ENCODE data around the gene ZNF460.
"Not testable (repeated sequence)": the region's sequence is repeated elsewhere in the genome, so short reads cannot be mapped to it uniquely, and the experiment has no call there.

ZNF460 gene

DNA sequence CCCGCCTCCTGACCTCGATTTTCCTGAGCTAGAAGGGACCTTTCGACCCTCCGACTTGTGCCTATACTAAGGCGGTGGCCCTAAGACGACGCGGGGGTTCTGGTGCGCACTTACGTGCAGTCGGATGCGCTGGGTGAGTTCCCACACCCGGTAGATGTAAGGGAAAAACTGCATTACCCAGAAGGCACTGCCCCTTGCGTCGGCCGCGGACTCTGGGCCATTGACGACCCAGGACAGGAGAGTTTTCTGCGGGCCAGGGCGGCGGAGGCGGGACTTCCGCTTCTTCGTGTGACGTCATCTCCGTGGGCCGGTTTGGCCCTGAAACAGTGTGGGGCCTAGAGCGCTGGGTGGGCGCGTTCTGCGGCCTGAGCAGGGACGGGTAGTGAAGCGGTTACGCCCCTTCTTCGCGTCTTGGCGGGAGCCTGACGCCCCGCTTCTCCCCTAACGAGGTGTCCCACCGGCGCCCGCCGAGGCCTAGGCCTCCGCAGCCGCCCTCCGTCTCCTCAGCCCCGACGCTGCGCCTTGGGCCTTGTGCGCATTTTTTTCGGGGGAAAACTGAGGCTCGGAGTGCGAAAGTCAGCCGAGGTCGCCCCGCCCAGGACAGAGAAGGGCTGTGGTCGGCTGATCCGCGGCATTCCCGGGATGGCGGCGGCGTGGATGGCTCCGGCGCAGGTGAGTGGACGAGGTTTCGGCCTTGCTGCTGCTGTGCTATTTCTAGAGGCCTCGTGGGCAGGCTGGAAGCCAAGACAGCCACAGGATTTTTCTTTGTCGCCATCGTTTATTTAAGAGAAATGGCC lies at the start of gene ZNF460:
TSS of gene ZNF460 (plus strand) at position 321 of the 797 bp plus-strand sequence. CDS start at position 643, 322 bp downstream.
- DNase-seq = peak; percentile 97

DNA sequence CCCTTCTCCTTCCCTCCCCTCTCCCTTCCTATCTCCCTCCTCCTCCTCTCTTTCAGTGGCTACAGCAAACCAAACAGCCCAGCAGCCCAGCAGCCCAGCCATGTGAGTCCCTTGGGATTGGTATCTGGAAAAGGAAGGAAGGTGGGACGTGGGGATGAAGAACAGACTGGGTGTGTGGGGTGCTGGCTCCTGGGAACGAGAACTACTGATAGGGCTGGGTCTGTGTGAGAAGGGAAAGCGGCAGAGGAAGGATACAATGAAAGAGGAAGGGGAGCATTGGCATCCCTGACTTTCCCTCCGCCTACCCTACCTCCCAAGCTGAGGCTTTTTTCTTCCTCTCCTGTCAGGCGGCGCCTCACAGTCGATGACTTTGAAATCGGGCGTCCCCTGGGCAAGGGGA lies 48.6 kb upstream of the ZNF460 start:
- DNase-seq = no peak

DNA sequence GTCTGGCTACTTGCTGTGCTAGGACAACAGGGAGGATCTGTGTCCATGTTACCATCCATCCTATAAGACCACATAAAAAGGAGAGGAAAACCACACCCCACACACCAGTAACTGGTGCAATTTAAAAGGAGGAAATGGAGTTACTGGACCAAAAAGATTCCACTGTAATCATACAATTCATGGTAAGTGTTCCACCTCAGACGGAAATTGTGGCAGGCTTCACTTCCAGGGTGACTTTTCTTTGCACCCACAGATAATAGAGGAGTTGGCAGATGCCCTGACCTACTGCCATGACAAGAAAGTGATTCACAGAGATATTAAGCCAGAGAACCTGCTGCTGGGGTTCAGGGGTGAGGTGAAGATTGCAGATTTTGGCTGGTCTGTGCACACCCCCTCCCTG lies 47.1 kb upstream of the ZNF460 start:
- DNase-seq = no peak

DNA sequence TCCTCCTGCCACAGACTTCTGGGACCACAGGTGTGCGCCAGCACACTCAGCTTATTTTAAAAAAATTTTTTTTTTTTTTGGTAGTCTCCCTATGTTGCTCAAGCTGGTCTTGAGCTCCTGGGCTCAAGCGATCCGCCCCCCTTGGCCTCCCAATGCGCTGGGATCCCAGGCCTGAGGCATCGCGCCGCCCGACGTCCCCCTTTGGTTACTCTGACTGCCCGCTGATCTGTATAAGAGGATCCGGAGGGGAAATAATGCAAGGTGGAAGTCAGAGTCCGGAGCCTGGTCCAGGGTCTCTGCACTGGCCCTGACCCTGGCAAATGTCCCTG lies 40.3 kb upstream of the ZNF460 start:
- no peak for DNase-seq

DNA sequence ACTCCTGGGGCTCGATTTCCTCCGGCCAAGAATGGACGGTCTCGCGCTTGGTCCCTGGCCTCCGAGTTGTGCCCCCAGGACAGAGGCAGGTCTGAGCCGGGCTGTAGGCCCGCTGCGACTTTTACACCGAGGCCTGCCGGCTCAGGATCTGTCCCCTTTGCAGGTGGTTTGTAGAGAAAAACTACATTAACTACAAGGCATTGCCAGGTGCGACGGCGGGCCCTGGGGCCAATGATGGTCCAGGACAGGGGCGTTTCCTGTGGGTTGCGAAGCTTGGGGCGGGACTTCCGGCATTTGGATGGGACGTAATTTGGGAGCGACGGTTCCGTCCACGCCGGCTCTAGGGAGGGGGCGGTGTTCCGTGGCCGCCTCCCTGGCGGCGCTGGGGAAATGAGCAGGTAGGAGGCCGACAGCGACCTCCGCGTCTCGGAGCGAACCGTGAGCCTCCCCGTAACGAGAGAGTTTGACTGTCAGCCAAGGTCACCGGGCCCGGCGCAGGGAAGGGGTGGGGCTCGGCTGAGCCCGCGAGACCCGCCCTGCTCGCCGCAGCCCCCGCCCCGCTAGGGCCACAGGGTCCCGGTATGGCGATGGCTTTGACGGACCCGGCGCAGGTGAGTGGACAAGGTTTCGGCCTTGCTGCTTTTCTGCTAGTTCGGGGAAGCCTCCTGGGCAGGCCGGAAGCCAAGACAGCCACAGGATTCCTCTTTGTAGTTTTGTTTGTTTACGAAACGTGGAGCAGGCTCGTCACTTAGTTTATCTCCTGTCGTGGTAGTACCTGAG lies 39.8 kb upstream of the ZNF460 start, which contains the start of gene ZNF805:
TSS of gene ZNF805 (plus strand) at position 322 of the 780 bp plus-strand sequence. CDS start at position 582, 260 bp downstream.
- DNase-seq = peak; percentile 96

DNA sequence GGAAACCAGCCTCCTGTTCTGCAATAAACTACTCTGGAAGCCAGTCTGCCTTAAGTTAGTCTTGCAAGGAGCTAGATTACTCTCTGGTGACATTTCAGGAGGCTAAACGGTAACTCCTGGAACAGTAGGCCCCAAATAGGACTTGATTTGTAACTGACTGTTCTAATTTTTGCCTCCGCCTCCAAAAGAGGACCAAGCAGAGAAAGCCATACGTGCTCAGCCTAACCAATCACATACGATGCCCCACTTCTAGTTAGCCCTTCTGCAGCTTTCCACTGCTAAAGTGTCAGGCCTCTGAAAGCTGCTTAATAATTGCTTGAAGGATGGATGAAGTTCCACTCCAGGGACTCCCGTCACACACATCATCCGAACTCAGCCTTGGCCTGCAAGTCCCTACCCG lies 39.1 kb upstream of the ZNF460 start:
- no peak for DNase-seq

DNA sequence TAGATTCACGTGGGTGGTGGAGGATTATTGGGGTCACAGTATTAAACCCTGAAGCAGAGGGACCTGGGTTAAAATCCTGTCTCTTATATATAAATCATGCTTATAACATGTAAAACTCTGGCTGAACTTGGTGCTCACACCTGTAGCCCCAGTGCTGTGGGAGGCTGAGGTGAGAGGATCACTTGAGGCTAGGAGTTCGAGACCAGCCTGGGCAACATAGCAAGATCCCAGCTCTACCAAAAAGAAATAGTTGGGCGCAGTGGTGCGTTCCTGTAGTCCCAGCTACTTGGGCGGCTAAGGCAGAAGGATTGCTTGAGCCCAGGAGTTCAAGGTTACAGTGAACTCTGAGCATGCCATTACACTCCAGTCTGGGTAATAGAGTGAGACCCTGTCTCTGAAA lies 37.5 kb upstream of the ZNF460 start:
- no peak for DNase-seq

DNA sequence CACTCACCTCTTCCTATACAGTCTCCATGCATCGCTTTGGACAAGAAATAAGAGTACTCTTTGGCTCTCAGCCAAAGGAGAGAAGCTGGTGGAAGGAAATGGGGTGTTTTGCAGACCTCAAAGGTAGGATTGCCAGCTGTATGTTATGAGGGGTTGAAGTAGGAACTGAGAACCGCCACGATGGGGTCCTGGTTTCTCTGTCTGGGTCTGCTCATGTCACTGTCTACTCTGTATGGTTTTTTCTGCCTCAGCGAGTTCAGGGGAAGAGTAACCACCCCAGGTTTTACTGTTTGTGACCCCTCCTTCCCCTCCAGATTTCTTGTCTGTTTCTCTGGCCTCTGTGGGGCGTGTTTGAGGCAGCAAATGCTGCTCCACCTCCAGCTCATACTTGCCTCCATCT lies 35.8 kb upstream of the ZNF460 start:
- DNase-seq = no peak

DNA sequence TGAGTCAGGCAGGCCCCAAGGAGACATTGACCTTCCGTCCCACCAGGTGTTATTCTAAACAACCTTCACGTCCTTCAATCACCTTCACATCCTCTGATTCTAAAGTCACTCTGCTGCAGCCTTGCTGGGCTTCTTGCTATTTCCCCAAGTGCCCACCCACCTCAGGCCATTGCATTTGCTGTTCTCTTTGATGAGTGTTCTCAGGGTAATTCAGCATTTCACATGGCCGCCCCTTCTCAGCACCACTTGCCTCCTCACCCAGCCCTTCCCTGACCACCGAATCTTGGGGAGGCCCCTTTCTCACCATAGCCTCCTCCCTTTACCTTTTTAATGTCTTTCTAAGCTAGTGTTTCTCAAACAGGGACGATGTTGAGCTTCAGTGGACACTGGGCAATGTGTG lies 35.2 kb upstream of the ZNF460 start:
- DNase-seq = no peak

DNA sequence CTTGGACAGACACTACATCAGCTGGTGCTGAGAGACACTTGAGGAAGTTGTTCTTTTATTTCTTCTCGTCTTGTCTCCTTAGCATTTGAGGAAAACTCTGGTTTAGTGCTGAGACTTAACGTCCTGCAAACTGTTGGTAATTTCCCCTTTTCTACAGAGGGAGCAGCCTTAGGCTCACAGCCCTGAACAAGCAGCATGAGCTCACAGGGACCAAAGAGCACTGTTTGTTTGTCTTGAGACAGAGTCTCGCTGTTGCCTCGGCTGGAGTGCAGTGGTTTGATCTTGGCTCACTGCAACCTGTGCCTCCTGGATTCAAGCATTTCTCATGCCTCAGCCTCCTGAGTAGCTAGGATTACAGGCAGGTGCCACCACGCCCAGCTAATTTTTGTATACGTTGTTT lies 34.3 kb upstream of the ZNF460 start:
- no peak for DNase-seq

DNA sequence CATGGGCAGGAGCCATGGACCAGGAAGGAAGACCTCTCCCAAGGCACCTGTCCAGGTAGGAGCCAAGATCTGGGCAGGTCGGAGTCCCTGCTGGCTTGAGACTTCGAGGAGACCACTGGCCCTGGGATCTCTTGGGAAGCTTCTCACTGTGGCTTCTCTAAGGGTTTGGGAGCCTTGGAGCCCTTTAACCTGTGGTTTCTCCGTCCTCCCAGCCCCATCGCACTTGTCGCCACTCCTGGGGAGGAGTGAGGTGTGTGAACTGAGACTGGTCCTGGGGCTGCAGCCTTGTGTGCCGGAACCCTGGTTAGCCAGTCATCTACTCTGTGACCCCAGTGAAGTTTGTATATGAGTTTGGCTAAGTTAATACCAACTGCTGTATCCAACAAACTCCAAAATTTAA lies 31.6 kb upstream of the ZNF460 start:
- DNase-seq = no peak

DNA sequence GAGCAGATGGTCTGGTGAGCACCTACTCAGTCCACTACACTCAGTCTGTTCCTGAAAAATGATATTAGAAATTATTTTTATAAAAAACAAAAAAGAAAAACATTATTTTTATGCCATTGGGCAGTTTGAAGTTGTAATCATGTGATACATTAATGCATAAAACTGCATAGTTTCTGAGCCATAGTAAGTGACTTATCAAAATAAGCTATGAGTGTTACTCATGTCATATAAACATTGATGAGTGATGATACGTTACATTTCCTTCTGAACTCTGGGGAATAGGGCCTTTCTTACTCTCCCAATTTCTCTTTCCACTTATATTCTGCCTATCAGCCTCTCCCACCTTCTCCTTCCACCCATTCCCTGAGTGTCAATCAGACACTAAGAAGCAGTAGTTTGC lies 31.0 kb upstream of the ZNF460 start:
- DNase-seq = no peak

DNA sequence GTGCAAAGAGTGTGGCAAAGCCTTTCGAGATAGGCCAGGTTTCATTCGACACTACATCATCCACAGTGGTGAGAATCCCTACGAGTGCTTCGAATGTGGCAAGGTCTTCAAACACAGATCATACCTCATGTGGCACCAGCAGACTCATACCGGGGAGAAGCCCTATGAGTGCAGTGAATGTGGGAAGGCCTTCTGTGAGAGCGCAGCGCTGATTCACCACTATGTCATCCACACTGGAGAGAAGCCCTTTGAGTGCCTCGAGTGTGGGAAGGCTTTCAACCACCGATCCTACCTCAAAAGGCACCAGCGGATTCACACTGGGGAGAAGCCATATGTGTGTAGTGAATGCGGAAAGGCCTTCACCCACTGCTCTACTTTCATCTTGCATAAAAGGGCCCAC lies 26.5 kb upstream of the ZNF460 start:
- DNase-seq = not testable (repeated sequence)

DNA sequence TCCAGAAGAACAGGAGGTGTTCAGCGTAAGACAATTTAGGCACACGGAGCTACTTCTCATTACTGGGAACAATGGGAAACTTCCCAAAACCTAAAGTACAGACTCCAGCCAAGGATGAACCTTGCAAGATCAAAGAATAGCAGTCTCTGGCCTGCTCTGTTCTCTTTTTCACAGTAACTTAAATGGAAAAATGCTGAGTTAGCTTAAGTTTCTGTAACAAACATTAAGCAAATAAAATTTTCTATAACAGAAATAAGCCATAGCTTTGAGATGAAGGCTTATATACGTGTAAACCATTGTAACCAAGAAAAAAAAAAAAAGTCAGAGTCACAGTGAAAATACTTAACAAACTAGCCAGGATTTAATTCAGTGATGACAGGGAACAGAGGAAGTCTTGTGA lies 18.2 kb upstream of the ZNF460 start:
- DNase-seq = no peak

DNA sequence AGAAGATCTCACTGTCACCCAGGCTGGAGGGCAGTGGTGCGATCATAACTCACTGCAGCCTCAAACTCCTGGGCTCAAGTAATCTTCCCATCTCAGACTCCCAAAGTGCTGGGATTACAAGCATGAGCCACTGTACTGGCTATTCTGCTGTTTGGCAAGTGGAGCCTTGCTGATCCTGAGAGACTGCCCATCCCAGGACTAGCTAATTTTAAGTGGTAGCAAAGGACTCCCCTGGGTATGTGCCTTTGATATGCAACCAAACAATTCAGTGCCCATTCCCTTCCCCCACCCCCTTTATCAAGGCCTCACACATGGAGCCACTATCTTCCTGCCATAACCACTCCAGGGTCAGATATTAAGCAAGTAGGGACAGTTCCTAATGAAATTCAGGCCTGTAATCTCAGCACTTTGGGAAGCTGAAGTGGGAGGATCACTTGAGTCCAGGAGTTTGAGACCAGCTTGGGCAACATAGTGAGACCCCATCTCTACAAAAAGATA lies 17.0 kb upstream of the ZNF460 start:
- no peak for DNase-seq

DNA sequence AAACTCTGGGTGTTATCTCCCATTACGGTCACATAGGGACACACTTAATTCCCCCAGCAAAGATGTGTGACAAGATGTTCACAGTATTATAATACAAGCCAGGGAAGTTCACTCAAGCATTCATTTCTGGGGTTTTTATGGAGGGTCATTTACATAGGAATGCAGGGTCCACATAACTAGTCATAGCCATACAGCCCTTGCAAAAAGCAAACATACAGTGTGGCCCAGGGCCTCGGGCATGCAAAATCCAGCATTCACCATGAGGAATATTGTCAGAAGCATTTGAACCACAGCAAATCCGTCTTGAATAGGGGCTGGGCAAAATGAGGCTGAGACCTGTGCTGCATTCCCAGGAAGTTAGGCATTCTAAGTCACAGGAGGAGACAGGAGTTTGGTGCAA lies 13.0 kb upstream of the ZNF460 start:
- no peak for DNase-seq

DNA sequence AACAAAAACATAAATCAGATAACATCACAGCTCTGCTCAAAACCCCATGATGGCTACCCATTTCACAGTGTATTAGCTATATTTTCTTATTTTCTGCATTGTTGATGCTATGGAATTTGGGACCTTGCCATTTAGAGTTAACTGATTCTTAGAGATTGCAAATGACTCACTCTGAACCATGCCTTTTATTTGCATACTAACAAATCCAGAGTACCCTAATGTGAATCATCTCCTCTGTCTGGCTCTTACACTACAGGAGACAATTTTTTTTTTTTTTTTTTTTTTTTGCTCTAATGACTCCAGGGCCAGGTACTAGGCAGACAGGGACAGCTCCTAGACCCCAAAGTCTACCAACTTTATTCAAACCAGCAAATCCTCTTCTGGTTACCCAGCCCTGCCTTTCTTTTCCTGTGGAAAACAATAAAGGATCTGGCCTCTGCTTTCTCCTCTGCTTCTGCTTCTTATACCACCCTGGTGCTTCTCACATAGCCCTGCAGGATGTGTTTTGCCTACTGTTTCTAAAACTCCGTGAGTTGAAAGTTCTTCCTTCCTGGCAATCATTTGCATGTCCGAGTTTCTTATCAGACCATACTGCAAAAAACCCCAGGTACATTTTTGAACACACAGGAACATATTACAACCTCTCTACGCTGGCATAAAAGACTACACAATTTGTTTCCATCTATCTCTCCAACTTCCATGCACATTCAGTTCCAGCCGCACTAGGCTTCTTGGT lies 10.6 kb upstream of the ZNF460 start:
- no peak for DNase-seq

DNA sequence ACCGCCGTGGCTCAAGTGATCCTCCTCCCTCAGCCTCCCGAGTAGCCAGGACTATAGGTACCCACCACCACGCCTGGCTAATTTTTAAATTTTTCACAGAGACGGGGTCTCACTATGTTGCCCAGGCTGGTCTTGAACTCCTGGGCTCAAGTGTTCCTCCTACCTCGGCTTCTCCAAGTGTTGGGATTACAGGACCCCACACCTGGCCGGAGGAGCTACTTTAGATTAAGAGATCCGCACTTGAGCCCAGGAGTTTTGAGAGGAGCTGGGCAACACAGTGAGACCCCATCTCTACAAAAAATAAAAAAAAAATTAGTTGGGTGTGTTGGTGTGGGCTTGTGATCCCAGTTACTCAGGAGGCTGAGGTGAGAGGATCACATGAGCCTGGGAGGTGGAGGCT lies 9.0 kb upstream of the ZNF460 start:
- DNase-seq = no peak

DNA sequence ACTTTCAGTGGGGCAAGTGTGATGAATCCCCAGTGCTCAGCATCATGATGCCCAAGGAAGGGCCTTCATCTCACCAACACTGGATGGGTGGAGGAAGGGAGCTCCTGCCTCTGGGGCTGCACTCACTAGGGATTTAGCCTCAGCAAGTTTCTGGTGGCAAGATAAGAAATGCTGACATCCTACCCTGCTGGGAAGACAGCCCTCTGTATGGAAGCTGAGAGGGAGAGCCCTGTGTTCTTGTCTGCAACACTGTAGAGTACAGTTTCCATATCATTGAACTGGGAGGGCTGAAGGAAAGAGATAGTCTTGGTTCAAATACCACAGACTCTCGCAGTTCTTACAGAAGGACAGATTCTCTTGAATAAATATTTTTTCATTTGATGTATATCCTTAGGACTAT lies 7.3 kb upstream of the ZNF460 start:
- DNase-seq = no peak

DNA sequence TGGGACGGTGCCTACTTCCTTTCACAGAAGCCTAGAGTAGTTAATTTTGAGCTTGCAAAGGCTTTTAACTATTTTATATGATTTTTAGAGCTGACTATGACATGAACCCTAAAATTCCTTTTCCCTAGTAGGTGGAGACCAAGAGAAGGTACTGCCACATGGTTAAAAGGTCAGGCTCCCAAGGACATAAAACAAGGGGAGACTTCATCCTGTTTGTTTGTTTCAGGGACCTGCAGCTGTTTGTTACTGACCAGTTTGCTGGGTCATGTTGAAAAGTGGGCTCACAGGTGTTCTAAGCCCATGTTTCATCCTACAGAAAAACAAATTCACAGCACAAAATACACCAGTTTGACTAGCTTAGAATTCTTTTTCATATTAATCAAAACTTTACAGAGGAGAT lies 3.9 kb upstream of the ZNF460 start:
- no peak for DNase-seq

DNA sequence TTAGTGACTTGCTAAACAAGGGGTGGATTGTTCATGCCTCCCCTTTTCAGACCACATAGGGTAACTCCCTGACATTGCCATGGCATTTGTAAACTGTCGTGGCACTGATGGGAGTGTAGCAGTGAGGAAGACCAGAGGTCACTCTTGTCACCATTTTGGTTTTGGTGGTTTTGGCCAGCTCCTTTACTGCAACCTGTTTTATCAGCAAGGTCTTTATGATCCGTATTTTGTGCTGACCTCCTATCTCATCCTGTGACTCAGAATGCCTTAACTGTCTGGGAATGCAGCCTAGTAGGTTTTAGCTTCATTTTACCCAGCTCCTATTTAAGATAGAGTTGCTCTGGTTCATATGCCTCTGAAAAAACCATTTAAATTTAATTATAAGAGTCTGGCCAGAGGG lies 1.8 kb upstream of the ZNF460 start:
- not testable (repeated sequence) for DNase-seq

DNA sequence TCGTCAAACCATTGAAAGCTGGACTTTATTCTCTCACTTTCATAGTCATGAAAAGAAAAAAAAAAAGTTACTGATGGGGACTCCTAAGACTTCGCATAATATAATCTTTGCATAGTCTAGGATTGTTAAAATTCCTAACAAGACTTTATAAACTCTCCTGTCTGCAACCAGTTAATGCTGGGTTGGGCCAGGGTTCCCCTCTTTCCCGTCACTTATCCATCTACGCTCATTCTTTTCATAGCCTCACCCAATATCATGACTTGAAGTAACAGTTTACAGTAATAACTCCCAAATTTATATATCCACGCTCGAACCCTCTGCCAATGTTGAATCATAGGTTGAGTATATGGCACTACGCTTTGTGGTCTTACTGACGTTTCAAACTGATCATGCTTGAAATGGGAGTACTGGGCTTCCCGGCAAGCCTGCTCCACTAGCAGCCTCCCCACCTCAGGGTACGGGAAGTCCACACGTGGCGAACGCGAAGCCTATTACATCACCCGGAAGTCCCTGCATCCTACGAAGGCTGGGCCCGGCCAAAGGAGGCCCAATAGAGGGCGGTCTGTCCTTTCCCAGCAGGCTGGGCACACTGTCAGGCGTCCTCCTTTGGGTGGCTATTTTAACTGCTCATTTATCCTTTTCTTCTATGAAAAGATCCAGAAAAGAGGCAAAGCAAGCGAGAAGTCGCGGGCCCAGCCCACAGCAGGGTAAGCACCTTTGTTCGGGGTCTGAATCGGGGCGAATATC lies 694 bp upstream of the ZNF460 start:
- DNase-seq = peak; percentile 89

DNA sequence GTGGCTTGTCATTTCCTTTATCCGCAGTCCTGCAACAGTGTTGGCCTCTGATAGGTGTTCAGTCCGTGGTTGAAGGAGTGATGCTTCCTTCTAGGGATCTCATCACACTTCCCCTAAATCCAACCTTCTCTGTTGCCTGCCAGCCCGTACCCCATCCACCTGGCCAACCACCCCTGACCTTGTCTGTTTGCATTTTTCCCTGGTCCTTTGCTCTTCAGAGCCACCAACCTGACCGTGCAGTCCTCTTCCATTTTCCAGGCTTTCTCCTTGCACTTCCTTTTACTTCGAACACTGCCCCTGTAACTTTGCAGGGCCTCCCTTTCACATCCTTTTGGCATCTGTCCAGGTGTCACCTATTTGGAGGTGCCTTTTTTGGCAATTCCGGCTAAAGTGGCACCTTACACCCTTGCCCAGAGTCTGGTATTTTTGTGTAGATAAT lies 696 bp downstream of the ZNF460 start:
- peak; percentile 32 for DNase-seq

Data from CD4-positive, alpha-beta T cell treated with Interferon gamma for 1 hour (primary cell).